SK-N-SH (cell line): ENCODE measurements around the gene TMEM191C. TPM values are rescaled to one million over a fixed set of nuclear protein-coding genes. Genes with fewer than 3 reads are reported as not detected.

Experiments
- CTCF ChIA-PET: fragments of 300-600, 350-600 bp; formaldehyde crosslinking; extraction: SDS; loops from one replicate; lab custom pipeline; 2021; lab: Yijun Ruan, JAX
- POLR2A ChIA-PET: fragments of 350-600 bp; sonication (Branson Sonifier 250); formaldehyde crosslinking; extraction: SDS; loops from one replicate; lab custom pipeline; 2020; ENCODE audit warnings: antibody characterized with exemption, inconsistent platforms; lab: Yijun Ruan, JAX
- DNase-seq: peaks from one replicate; pipeline ENCODE4 v3.0.0; 2012
- H2AFZ ChIP-seq: fragments of 200-600 bp; sonication (generic); 2 replicates; pipeline ENCODE4 v1.8.1; 2016; ENCODE audit warnings: antibody characterized with exemption, mild to moderate bottlenecking, low read depth
- H3F3A ChIP-seq: fragments of 200-600 bp; sonication (generic); replicated peaks from 2 replicates; pipeline ENCODE3; 2016; ENCODE audit warnings: antibody characterized with exemption, mild to moderate bottlenecking; ENCODE audit not compliant: insufficient read depth
- H3K27ac ChIP-seq, 2 experiments: fragments of 200-500 bp in 1 of 2; fragments of 200-600 bp in 1 of 2; sonication (Bioruptor generic) in 1 of 2; sonication (generic), shearing (Covaris generic) in 1 of 2; 2 replicates each; pipeline versions ENCODE4 v1.5.1 to v1.6.1; 2014 to 2016; ENCODE audit warnings: low read depth in 2 of 2, inconsistent platforms in 1 of 2, low read length in 1 of 2, mild to moderate bottlenecking in 1 of 2, mixed read lengths in 1 of 2
- H3K27me3 ChIP-seq: fragments of 200-600 bp; sonication (generic), shearing (Covaris generic); 2 replicates; pipeline ENCODE4 v1.6.1; 2016; ENCODE audit warnings: mixed run types; ENCODE audit not compliant: insufficient read depth
- H3K36me3 ChIP-seq, 2 experiments: fragments of 200-500 bp in 1 of 2; fragments of 200-600 bp in 1 of 2; sonication (Bioruptor generic) in 1 of 2; sonication (generic) in 1 of 2; replicated peaks in 1 of 2; 2 replicates each; pipeline versions ENCODE3 to v1.5.1; 2014 to 2016; ENCODE audit warnings: low read length in 1 of 2, mild to moderate bottlenecking in 1 of 2; ENCODE audit not compliant: insufficient read depth in 2 of 2, control insufficient read depth in 1 of 2
- H3K4me1 ChIP-seq, 2 experiments: fragments of 200-500 bp in 1 of 2; fragments of 200-600 bp in 1 of 2; sonication (Bioruptor generic) in 1 of 2; sonication (generic), shearing (Covaris generic) in 1 of 2; 2 replicates each; pipeline versions ENCODE4 v1.5.1 to v1.6.1; 2014 to 2016; ENCODE audit warnings: low read depth in 1 of 2, low read length in 1 of 2, mixed run types in 1 of 2; ENCODE audit not compliant: insufficient read depth in 2 of 2, control insufficient read depth in 1 of 2
- H3K4me2 ChIP-seq: fragments of 200-600 bp; sonication (generic), shearing (Covaris generic); 2 replicates; pipeline ENCODE4 v1.6.1; 2017; ENCODE audit warnings: mixed run types
- H3K4me3 ChIP-seq, 2 experiments: fragments of 200-500 bp in 1 of 2; fragments of 200-600 bp in 1 of 2; sonication (Bioruptor generic) in 1 of 2; sonication (generic), shearing (Covaris generic) in 1 of 2; 2 replicates each; pipeline versions ENCODE4 v1.5.1 to v1.8.1; 2014 to 2016; ENCODE audit warnings: low read depth in 2 of 2, inconsistent platforms in 1 of 2, low read length in 1 of 2, mild to moderate bottlenecking in 1 of 2, mixed read lengths in 1 of 2, moderate library complexity in 1 of 2
- H3K79me2 ChIP-seq: fragments of 200-600 bp; sonication (generic); 2 replicates; pipeline ENCODE4 v1.8.1; 2017; ENCODE audit warnings: mild to moderate bottlenecking; ENCODE audit not compliant: insufficient read depth
- H3K9ac ChIP-seq: fragments of 200-600 bp; sonication (generic); 2 replicates; pipeline ENCODE4 v1.6.1; 2017; ENCODE audit warnings: mixed run types
- H3K9me2 ChIP-seq: fragments of 200-600 bp; sonication (generic); 2 replicates; pipeline ENCODE4 v1.6.1; 2017; ENCODE audit warnings: mixed run types
- H3K9me3 ChIP-seq: fragments of 200-600 bp; sonication (generic); 2 replicates; pipeline ENCODE4 v1.6.1; 2017; ENCODE audit warnings: mixed run types, mild to moderate bottlenecking, moderate library complexity
- H4K20me1 ChIP-seq: fragments of 200-600 bp; sonication (generic); 2 replicates; pipeline ENCODE4 v1.6.1; 2017; ENCODE audit warnings: mild to moderate bottlenecking, mixed run types; ENCODE audit not compliant: insufficient read depth
- CHD2 ChIP-seq: fragments of 150-350 bp; IDR thresholded peaks from 2 replicates; pipeline ENCODE4 v1.6.1; 2018; ENCODE audit warnings: low read length; ENCODE audit not compliant: partially characterized antibody
- EZH2phosphoT487 ChIP-seq: fragments of 200-600 bp; sonication (generic); IDR thresholded peaks from 2 replicates; pipeline ENCODE4 v1.6.1; 2017; ENCODE audit warnings: low read depth, mixed run types, mild to moderate bottlenecking, antibody characterized with exemption, moderate library complexity, borderline replicate concordance
- FOXJ3 ChIP-seq: sonication (generic); formaldehyde crosslinking; IDR thresholded peaks from 2 replicates; pipeline ENCODE4 v1.5.1; 2020; ENCODE audit warnings: mild to moderate bottlenecking, missing genetic modification reagents
- GABPA ChIP-seq: IDR thresholded peaks from 2 replicates; pipeline ENCODE4 v1.4.0; 2012; ENCODE audit warnings: low read depth, mild to moderate bottlenecking
- GATA2 ChIP-seq: sonication (generic); formaldehyde crosslinking; IDR thresholded peaks from 2 replicates; pipeline ENCODE4 v1.5.0; 2020; ENCODE audit warnings: mild to moderate bottlenecking, missing genetic modification reagents
- MEF2A ChIP-seq: IDR thresholded peaks from 2 replicates; pipeline ENCODE4 v1.4.0; 2012; ENCODE audit warnings: low read depth, borderline replicate concordance
- MXI1 ChIP-seq: IDR thresholded peaks from 2 replicates; pipeline ENCODE4 v1.6.1; 2012; ENCODE audit warnings: mild to moderate bottlenecking, low read depth, low read length, improper control_type of control experiment
- POLR2AphosphoS5 ChIP-seq: IDR thresholded peaks from 2 replicates; pipeline ENCODE4 v1.6.1; 2012; ENCODE audit warnings: low read depth, low read length
- SMC3 ChIP-seq: IDR thresholded peaks from 2 replicates; pipeline ENCODE4 v1.6.1; 2012; ENCODE audit warnings: low read depth, low read length, improper control_type of control experiment
- WGBS: methylation state at CpG from one replicate; pipeline ENCODE4 v1.1.6; 2017; ENCODE audit warnings: low lambda C conversion rate; 5-methylcytosine and 5-hydroxymethylcytosine counted together
- polyA plus RNA-seq, 3 experiments: library from polyadenylated mRNA; depleted of rRNA; stranded (reverse); fragments of >200 nt; gene quantifications; 2 replicates each; pipeline ENCODE4 v1.2.3, GENCODE V29; 2012
- TF ChIP-seq, protein P1 (sequence below): fragments of 200-600 bp; sonication (generic); IDR thresholded peaks from 2 replicates; pipeline ENCODE4 v1.6.1; 2017; ENCODE audit warnings: antibody characterized with exemption, mild to moderate bottlenecking, moderate library complexity
- TF ChIP-seq, protein P2 (sequence below): fragments of 150-350 bp; IDR thresholded peaks from 2 replicates; pipeline ENCODE4 v1.6.1; 2016; ENCODE audit warnings: mild to moderate bottlenecking, low read depth, low read length
- TF ChIP-seq, protein P3 (sequence below): IDR thresholded peaks from 2 replicates; pipeline ENCODE4 v1.4.0; 2012; ENCODE audit warnings: low read depth, borderline replicate concordance

Gene TMEM191C
- polyA plus RNA-seq, 1 of the 3 experiments (the other 2 are of a cell fraction) = 3.4 TPM

- Histone ChIP-seq H3K27ac (no peak overlapping the region), H4K20me1 (peaks cover 18% of the 10 kb centered on the region; the same call in 1 of the 2 replicates), H3K9me2 (no peaks in the 10 kb centered on the region), H3K9me3 (no peaks in the 10 kb centered on the region), H3F3A (no peaks in the 10 kb centered on the region), H3K79me2 (0 out of 2 replicates have a peak, but pooled peaks cover 5% of the 10 kb centered on the region), H3K36me3 (peaks cover 0 to 27% of the 10 kb centered on the region in 2 experiments), H3K4me3 (no peak overlapping the region), H3K27me3 (no peaks in the 10 kb centered on the region), H2AFZ (no peak overlapping the region), H3K9ac (no peak overlapping the region), H3K4me1 (peaks cover 0 to 2% of the 10 kb centered on the region in 2 experiments; a peak in 1 of 4 replicates), H3K4me2 (no peak overlapping the region)
- ChIA-PET CTCF (interaction anchor here (0.7 kb wide), 1 partner anchor 494 kb away, joined by 3 read pairs; no protein-coding TSS in a partner anchor), POLR2A (no interaction called here)
- 95% methylated on average over 15 of the region's 22 CpGs for WGBS
- TF ChIP-seq GATA2 = no peak
- TF ChIP-seq, protein P1, sequence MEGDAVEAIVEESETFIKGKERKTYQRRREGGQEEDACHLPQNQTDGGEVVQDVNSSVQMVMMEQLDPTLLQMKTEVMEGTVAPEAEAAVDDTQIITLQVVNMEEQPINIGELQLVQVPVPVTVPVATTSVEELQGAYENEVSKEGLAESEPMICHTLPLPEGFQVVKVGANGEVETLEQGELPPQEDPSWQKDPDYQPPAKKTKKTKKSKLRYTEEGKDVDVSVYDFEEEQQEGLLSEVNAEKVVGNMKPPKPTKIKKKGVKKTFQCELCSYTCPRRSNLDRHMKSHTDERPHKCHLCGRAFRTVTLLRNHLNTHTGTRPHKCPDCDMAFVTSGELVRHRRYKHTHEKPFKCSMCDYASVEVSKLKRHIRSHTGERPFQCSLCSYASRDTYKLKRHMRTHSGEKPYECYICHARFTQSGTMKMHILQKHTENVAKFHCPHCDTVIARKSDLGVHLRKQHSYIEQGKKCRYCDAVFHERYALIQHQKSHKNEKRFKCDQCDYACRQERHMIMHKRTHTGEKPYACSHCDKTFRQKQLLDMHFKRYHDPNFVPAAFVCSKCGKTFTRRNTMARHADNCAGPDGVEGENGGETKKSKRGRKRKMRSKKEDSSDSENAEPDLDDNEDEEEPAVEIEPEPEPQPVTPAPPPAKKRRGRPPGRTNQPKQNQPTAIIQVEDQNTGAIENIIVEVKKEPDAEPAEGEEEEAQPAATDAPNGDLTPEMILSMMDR = peak; percentile 38
- DNase-seq = peak; percentile 58
Observed at GRCh38 chr22:21447694-21448402, 19.3 kb upstream of the TMEM191C start.

- peaks cover 0 to 2% of the 10 kb centered on the region in 2 experiments; a peak in 1 of 4 replicates for H3K4me1 ChIP-seq
- no peaks in the 10 kb centered on the region for H3K9me3 ChIP-seq
- no peaks in the 10 kb centered on the region for H3K27me3 ChIP-seq
- H3K9ac ChIP-seq = no peak overlapping the region
- CTCF ChIA-PET = no interaction called here
- WGBS = 97% methylated on average over 15 of the region's 23 CpGs
- H3K27ac ChIP-seq = no peak overlapping the region
- H3K4me2 ChIP-seq = no peak overlapping the region
- DNase-seq = no peak
- TF ChIP-seq, protein P2, sequence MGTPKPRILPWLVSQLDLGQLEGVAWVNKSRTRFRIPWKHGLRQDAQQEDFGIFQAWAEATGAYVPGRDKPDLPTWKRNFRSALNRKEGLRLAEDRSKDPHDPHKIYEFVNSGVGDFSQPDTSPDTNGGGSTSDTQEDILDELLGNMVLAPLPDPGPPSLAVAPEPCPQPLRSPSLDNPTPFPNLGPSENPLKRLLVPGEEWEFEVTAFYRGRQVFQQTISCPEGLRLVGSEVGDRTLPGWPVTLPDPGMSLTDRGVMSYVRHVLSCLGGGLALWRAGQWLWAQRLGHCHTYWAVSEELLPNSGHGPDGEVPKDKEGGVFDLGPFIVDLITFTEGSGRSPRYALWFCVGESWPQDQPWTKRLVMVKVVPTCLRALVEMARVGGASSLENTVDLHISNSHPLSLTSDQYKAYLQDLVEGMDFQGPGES = no peak
- TF ChIP-seq MXI1 = no peak
- TF ChIP-seq, protein P3, sequence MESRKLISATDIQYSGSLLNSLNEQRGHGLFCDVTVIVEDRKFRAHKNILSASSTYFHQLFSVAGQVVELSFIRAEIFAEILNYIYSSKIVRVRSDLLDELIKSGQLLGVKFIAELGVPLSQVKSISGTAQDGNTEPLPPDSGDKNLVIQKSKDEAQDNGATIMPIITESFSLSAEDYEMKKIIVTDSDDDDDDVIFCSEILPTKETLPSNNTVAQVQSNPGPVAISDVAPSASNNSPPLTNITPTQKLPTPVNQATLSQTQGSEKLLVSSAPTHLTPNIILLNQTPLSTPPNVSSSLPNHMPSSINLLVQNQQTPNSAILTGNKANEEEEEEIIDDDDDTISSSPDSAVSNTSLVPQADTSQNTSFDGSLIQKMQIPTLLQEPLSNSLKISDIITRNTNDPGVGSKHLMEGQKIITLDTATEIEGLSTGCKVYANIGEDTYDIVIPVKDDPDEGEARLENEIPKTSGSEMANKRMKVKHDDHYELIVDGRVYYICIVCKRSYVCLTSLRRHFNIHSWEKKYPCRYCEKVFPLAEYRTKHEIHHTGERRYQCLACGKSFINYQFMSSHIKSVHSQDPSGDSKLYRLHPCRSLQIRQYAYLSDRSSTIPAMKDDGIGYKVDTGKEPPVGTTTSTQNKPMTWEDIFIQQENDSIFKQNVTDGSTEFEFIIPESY = no peak
- no peak for TF ChIP-seq SMC3
- TF ChIP-seq EZH2phosphoT487 = no peak
- no peak for TF ChIP-seq FOXJ3 (CRISPR knock-in tag)
- TF ChIP-seq, protein P1 = no peak
- TF ChIP-seq CHD2 = no peak
- TF ChIP-seq POLR2AphosphoS5 = no peak
- TF ChIP-seq MEF2A = no peak
- no peak for TF ChIP-seq GABPA
- POLR2A ChIA-PET = no interaction called here
- H4K20me1 ChIP-seq = 0 out of 2 replicates have a peak, but pooled peaks cover 8% of the 10 kb centered on the region
- no peak overlapping the region for H3K4me3 ChIP-seq
- no peak overlapping the region for H2AFZ ChIP-seq
- peaks cover 0 to 27% of the 10 kb centered on the region in 2 experiments for H3K36me3 ChIP-seq
- no peaks in the 10 kb centered on the region for H3K79me2 ChIP-seq
- no peaks in the 10 kb centered on the region for H3F3A ChIP-seq
- H3K9me2 ChIP-seq = no peaks in the 10 kb centered on the region
Observed at GRCh38 chr22:21448627-21449416, 18.4 kb upstream of the TMEM191C start.
